ENCODE results near the gene KDR.

DNA sequence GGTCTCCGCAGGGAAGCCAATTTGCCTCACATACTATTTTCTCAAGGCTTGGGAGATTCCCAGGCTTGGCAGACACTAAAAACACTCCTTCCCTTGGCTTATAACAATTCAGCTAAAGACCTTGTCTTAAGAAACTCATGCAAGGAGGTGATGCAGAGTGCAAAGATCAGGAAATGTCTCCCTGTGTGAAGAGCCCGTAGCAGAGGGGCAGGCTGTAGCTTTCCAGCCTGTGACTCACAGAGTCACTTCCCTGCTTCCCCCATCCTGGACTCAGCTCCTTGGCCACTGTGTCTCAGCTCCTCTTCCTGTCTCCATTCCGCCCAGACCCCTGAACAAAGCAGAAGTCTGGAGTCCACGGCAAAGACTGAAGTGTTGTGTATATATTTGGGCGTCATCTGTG lies 56.1 kb downstream of the KDR start:
- TF ChIP-seq, protein P1, sequence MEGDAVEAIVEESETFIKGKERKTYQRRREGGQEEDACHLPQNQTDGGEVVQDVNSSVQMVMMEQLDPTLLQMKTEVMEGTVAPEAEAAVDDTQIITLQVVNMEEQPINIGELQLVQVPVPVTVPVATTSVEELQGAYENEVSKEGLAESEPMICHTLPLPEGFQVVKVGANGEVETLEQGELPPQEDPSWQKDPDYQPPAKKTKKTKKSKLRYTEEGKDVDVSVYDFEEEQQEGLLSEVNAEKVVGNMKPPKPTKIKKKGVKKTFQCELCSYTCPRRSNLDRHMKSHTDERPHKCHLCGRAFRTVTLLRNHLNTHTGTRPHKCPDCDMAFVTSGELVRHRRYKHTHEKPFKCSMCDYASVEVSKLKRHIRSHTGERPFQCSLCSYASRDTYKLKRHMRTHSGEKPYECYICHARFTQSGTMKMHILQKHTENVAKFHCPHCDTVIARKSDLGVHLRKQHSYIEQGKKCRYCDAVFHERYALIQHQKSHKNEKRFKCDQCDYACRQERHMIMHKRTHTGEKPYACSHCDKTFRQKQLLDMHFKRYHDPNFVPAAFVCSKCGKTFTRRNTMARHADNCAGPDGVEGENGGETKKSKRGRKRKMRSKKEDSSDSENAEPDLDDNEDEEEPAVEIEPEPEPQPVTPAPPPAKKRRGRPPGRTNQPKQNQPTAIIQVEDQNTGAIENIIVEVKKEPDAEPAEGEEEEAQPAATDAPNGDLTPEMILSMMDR (conservative IDR thresholded peaks at IDR 0.05 in 1 of 2, IDR thresholded peaks at IDR 0.05 in 1 of 2; ENCODE audit: extremely low read depth in 1 of 2, insufficient read depth in 1 of 2, low read depth in 1 of 2, low read length in 2 of 2) = no peak
- no peak for TF ChIP-seq EZH2 (IDR thresholded peaks at IDR 0.05; ENCODE audit: borderline replicate concordance, low read length)
